Hematopoietic multipotent progenitor cell (in vitro differentiated cells): Measurements from ENCODE around the gene CADM1. TPM values are rescaled to one million over a fixed set of nuclear protein-coding genes. Genes with fewer than 3 reads are reported as not detected.

Experiments used
- DNase-seq, 3 donors: peaks; one replicate each; pipeline ENCODE4 v3.0.0-alpha.2; 2011 to 2015; ENCODE audit warnings: low read depth in 2 of 3, low spot score in 2 of 3
- total RNA-seq: library from RNA; depleted of rRNA; stranded (reverse); fragments of >200 nt; gene quantifications from one replicate; pipeline ENCODE4 v1.2.3, GENCODE V29; 2012

Gene CADM1
- total RNA-seq, 1 donor, result under 0.01 TPM

GRCh38 chr11:115191761-115192160, 312.5 kb downstream of the CADM1 start:
- no peak for DNase-seq

GRCh38 chr11:115190196-115190595, 314.0 kb downstream of the CADM1 start:
- no peak for DNase-seq

- no peak for DNase-seq
Measured at GRCh38 chr11:115188898-115189278, 315.3 kb downstream of the CADM1 start.

- no peak for DNase-seq
Measured at GRCh38 chr11:115188188-115188897, 315.9 kb downstream of the CADM1 start.

DNA sequence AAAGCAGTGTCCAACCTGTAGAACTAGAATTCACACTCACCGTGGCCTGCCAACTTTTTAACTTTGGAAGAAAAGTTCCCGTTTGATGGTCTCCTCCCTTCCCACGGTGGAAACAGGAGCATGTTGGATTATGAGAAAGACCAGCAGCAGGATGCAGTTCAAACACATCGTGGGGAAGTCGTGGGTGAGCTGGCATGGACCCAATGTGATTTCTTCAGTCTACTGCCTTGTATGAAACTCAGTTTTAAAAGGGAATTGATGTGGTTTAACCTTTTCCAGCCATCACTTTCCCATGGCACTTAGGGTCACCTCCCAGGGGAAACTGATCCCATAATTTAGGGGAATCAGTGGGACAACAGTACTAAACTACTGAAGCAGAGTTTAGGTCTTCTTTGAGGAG, 318.3 kb downstream of the CADM1 start:
- no peak for DNase-seq

GRCh38 chr11:115185507-115185906, 318.7 kb downstream of the CADM1 start:
- no peak for DNase-seq

- no peak for DNase-seq
Measured at GRCh38 chr11:115184901-115185300, 319.3 kb downstream of the CADM1 start.

- DNase-seq, result no peak
Measured at GRCh38 chr11:115183830-115184229, 320.4 kb downstream of the CADM1 start.

DNA sequence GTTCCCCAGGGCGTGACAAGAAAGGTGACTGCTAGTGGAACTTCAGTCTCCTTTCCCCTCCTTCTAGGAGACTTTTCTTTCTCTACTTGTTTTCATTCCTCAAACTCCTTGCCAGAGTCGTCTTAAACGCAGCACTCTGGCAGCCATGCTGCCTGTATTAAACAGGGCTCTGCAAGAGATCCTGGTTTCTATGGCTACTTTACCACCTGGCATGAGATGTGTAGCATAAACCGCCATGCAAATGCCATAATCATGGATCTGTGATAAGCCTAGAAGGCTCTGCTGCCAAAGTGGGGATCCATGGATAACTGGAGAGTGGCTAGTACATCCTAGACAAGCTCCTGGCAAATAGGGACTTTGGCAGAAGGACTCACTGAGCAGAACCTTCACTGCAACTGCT, 321.1 kb downstream of the CADM1 start:
- no peak for DNase-seq

GRCh38 chr11:115182282-115182955, 321.8 kb downstream of the CADM1 start:
- no peak for DNase-seq

DNA sequence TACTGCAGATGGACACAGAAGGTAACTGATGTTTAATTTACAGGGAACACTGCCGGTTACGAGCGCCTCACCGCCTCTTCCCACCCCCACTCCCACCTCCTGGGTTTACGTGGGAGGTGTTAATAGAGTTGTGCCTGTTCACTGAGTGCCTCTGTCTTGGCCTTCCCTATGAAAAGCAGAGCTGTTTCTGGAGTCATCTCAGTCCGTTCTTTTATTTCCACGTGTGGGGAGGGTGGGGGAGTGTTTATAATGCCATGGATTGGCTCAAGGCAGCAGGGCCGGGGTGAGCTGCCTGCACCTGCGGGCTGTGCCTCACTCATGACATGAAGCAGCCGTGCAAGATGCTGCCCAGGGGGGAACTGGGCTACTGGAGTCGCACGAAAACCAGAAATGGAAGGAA, 322.7 kb downstream of the CADM1 start:
- no peak for DNase-seq

- no peak for DNase-seq
Measured at GRCh38 chr11:115180272-115180671, 323.9 kb downstream of the CADM1 start.

GRCh38 chr11:115179636-115180035, 324.6 kb downstream of the CADM1 start:
- no peak for DNase-seq

DNA sequence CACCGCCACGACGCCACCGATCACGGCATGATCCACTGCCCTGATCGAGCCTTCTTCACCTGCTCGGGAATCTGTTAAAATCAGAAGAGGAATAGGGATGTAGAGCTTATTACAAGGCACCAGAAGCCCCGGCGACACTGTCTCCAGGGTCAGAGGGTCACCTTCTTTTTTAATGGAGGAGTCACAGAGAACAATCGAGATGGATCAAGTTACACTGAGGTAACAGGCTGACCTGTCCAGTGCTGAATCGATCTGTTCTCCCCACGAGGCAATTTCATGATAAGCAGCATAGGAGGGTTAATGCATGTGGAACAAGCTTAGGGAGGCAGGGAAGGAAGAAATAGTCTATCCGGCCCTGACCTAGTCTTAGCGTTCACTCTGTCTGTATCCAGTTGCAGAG, 325.5 kb downstream of the CADM1 start:
- DNase-seq, result no peak

DNA sequence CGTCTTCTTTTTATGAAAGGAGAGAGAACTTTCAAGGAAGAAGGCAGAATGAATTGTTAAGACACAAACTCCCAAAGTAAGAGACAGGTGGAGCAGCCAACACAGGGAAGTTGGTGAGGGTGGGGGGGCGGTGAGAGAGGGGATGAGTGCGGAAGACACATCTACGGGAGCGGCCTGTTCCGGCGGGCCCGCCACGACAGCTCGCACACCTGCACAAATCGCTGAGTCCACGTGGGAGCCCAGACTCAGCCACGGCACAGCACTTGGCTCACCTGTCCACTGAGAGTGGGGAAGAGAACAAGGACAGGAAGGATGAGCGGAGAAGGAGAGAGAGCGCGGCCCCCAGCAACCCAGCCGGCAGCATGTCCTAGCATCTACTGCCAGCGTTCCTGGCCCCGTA, 331.1 kb downstream of the CADM1 start:
- DNase-seq, result no peak

GRCh38 chr11:115170133-115170815, 333.9 kb downstream of the CADM1 start:
- DNase-seq, result peak in 1 of 3 donors; percentile 29

DNA sequence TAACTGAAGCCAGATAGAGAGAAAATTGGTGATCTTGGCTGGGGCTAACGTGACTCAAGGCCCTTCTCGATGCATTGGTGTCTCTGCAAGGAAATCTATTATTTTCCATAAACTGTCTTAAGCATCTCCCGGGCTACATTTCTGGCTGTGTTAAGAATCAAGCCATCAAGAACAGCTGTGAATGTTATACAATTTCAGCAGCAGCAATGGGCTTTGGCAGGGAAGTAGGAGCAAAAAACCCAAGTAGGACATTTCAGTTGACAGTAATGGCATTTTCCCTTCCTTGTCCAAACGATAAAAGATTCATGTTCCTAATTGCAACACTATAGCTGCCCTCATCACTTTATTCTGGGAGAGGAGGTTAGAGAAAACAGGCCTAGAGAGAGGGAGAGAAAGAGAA, 335.0 kb downstream of the CADM1 start:
- DNase-seq, result no peak

DNA sequence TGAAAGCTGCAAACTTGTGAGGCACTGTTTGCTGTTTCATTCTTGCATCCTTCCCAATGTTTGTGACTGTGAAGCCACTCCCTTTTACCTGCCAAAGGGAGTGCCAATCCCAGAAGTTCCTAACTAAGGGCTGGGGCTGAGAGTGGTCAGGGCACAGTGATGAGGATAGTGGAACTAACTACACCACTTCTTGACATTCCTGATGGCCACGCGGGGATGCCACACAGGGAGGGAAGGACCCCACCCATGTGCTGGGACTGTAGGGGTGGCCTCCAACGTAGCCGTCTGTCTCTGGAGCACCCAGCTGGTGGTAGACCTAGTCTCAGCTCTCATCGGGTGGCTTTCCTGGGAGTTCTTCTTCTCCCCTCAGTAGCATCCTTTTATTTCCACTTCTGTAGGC, 335.5 kb downstream of the CADM1 start:
- DNase-seq, result no peak

- no peak for DNase-seq
Measured at GRCh38 chr11:115168229-115168671, 336.0 kb downstream of the CADM1 start.

DNA sequence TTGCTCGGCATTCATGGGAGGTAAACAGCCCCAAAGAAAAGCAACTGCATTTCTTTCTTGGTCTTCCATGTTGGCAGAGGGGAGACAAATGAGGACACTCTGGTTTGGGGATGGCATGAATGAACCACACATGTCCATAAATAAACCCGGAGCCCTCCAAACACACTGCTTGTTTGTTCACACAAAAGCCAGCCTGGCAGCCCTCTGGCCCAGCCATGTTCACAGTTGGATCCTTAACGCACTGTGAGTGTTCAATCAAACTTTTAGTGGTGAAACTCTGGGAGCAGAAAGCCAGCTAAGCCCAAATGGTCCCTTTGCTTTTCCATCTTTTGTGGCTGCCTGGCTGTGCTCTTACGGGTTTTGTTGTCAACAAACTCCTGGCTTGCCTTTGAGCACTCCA, 336.8 kb downstream of the CADM1 start:
- no peak for DNase-seq

GRCh38 chr11:115166820-115167219, 337.4 kb downstream of the CADM1 start:
- DNase-seq, result no peak

GRCh38 chr11:115164774-115165173, 339.4 kb downstream of the CADM1 start:
- DNase-seq, result no peak
